Measurements from ENCODE around the gene ZNF569.

DNA sequence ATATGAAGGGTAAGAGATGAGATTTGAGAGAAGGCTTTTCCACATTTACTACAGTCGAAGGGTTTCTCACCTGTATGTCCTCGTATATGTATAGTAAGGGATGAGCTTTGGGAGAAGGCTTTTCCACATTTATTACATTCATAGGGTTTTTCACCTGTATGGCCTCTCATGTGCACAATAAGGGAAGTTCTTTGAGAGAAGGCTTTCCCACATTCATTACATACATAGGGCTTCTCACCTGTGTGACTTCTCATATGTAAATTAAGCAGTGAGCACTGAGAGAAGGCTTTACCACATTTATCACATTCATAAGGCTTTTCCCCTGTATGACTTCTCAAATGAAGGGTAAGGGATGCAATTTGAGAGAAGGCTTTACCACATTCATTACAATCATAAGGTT is 54.5 kb downstream of the ZNF569 start:
- TF ChIP-seq POLR2AphosphoS5 (IDR thresholded peaks at IDR 0.05) (no peak), POLR2A (IDR thresholded peaks at IDR 0.05) (no peak)
- TF ChIP-seq, protein P1, sequence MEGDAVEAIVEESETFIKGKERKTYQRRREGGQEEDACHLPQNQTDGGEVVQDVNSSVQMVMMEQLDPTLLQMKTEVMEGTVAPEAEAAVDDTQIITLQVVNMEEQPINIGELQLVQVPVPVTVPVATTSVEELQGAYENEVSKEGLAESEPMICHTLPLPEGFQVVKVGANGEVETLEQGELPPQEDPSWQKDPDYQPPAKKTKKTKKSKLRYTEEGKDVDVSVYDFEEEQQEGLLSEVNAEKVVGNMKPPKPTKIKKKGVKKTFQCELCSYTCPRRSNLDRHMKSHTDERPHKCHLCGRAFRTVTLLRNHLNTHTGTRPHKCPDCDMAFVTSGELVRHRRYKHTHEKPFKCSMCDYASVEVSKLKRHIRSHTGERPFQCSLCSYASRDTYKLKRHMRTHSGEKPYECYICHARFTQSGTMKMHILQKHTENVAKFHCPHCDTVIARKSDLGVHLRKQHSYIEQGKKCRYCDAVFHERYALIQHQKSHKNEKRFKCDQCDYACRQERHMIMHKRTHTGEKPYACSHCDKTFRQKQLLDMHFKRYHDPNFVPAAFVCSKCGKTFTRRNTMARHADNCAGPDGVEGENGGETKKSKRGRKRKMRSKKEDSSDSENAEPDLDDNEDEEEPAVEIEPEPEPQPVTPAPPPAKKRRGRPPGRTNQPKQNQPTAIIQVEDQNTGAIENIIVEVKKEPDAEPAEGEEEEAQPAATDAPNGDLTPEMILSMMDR (IDR thresholded peaks at IDR 0.05), result no peak

Measured in sigmoid colon (tissue), 4 donors.